ENCODE measurements around the gene RPRD1A. TPM values are rescaled to one million over a fixed set of nuclear protein-coding genes. Genes with fewer than 3 reads are reported as not detected.
"Not testable (repeated sequence)": the region's sequence is repeated elsewhere in the genome, so short reads cannot be mapped to it uniquely, and the experiment has no call there.

RPRD1A gene
- total RNA-seq, 2 experiments from 2014 or later, result 25.9 to 29.6 TPM

- Mint-ChIP-seq H3K27me3 (no peaks in the 10 kb centered on the region), H3K4me1 (ENCODE audit: low read depth) (no peaks in the 10 kb centered on the region), H3K4me3 (no peak overlapping the region), H3K36me3 (peaks cover 36% of the 10 kb centered on the region), H3K9me3 (no peaks in the 10 kb centered on the region), H3K27ac (no peak overlapping the region)
- intact Hi-C loops (cut with micrococcal nuclease), result no loop called here
- DNase-seq, result no peak
- ChIA-PET CTCF (no interaction called here), POLR2A (interaction anchor here (1.0 kb wide), 1 partner anchor 10 kb away, joined by 3 read pairs; the partner anchor contains the start of gene RMP24)
Observed at GRCh38 chr18:35982409-35983114, 84.8 kb downstream of the RPRD1A start.

- Mint-ChIP-seq H3K36me3 (peaks cover 53% of the 10 kb centered on the region), H3K4me3 (no peak overlapping the region), H3K9me3 (no peaks in the 10 kb centered on the region), H3K4me1 (ENCODE audit: low read depth) (peaks cover 14% of the 10 kb centered on the region), H3K27me3 (no peaks in the 10 kb centered on the region), H3K27ac (no peak overlapping the region)
- ChIA-PET CTCF (no interaction called here), POLR2A (no interaction called here)
- intact Hi-C loops (cut with micrococcal nuclease), result loop anchor here (10.0 kb wide), 1 partner anchor 934 kb away; the partner anchor contains the start of gene MAPRE2
- no peak for DNase-seq
Observed at GRCh38 chr18:35979112-35979511, 88.2 kb downstream of the RPRD1A start.

GRCh38 chr18:35974181-35974580, 93.2 kb downstream of the RPRD1A start:
- H3K36me3 Mint-ChIP-seq, result peaks cover 43% of the 10 kb centered on the region
- H3K27ac Mint-ChIP-seq, result peak overlapping the region; percentile 69
- no peaks in the 10 kb centered on the region for H3K27me3 Mint-ChIP-seq
- POLR2A ChIA-PET, result no interaction called here
- CTCF ChIA-PET, result interaction anchor here (1.1 kb wide), 1 partner anchor 24 kb away, joined by 5 read pairs; no protein-coding TSS in a partner anchor
- H3K9me3 Mint-ChIP-seq, result no peaks in the 10 kb centered on the region
- H3K4me1 Mint-ChIP-seq (ENCODE audit: low read depth), result peaks cover 41% of the 10 kb centered on the region
- DNase-seq, result no peak
- intact Hi-C loops (cut with micrococcal nuclease), result loop anchor here (5.0 to 10.0 kb wide), 3 partner anchors 392 to 929 kb away; partner anchors contain the start of genes GALNT1 and MAPRE2
- H3K4me3 Mint-ChIP-seq, result peak overlapping the region; percentile 95

- ChIA-PET CTCF (interaction anchor here (1.1 kb wide), 1 partner anchor 23 kb away, joined by 5 read pairs; no protein-coding TSS in a partner anchor), POLR2A (no interaction called here)
- Mint-ChIP-seq H3K9me3 (no peaks in the 10 kb centered on the region), H3K4me1 (ENCODE audit: low read depth) (peaks cover 44% of the 10 kb centered on the region), H3K4me3 (peak overlapping the region; percentile 95), H3K27ac (peak overlapping the region; percentile 98), H3K27me3 (no peaks in the 10 kb centered on the region), H3K36me3 (peaks cover 39% of the 10 kb centered on the region)
- intact Hi-C loops (cut with micrococcal nuclease), result loop anchor here (2.0 to 10.0 kb wide), 6 partner anchors 357 to 995 kb away; partner anchors contain the start of genes GALNT1, MAPRE2 and ZNF397
- DNase-seq, result no peak
Observed at GRCh38 chr18:35973650-35974049, 93.7 kb downstream of the RPRD1A start.

- peaks cover 50% of the 10 kb centered on the region for H3K4me1 Mint-ChIP-seq (ENCODE audit: low read depth)
- peaks cover 26% of the 10 kb centered on the region for H3K36me3 Mint-ChIP-seq
- H3K9me3 Mint-ChIP-seq, result no peaks in the 10 kb centered on the region
- ChIA-PET POLR2A (interaction anchor here (0.5 to 1.4 kb wide), 7 partner anchors 10 to 628 kb away, joined by 3 to 8 read pairs (median 5); partner anchors contain the start of genes INO80C, RPRD1A, SLC39A6 and ZNF24), CTCF (interaction anchor here (0.6 to 1.2 kb wide), 3 partner anchors 22 to 966 kb away, joined by 3 to 5 read pairs (median 3); no protein-coding TSS in a partner anchor)
- H3K4me3 Mint-ChIP-seq, result peak within 1 kb of the TSS; percentile 95
- peak; percentile 97 for DNase-seq
- no peaks in the 10 kb centered on the region for H3K27me3 Mint-ChIP-seq
- H3K27ac Mint-ChIP-seq, result peak within 1 kb of the TSS; percentile 98
- intact Hi-C loops (cut with micrococcal nuclease), result loop anchor here (1.0 to 10.0 kb wide), 11 partner anchors 95 to 994 kb away; partner anchors contain the start of genes ELP2, GALNT1, INO80C and MAPRE2
Observed at GRCh38 chr18:35972197-35973000, 95.0 kb downstream of the RPRD1A start, which contains the start of gene RMP24. Gene RMP24, plus strand, starts transcription at chr18:35972679.

GRCh38 chr18:35971661-35972196, 95.6 kb downstream of the RPRD1A start:
- Mint-ChIP-seq H3K9me3 (no peaks in the 10 kb centered on the region), H3K4me3 (peak overlapping the region; percentile 95), H3K27ac (peak overlapping the region; percentile 98), H3K4me1 (ENCODE audit: low read depth) (peaks cover 50% of the 10 kb centered on the region), H3K36me3 (peaks cover 23% of the 10 kb centered on the region), H3K27me3 (no peaks in the 10 kb centered on the region)
- intact Hi-C loops (cut with micrococcal nuclease), result loop anchor here (1.0 to 10.0 kb wide), 12 partner anchors 96 to 993 kb away; partner anchors contain the start of genes ELP2, GALNT1, INO80C and MAPRE2
- ChIA-PET POLR2A (interaction anchor here (0.5 to 1.4 kb wide), 7 partner anchors 11 to 627 kb away, joined by 3 to 8 read pairs (median 5); partner anchors contain the start of genes INO80C, RPRD1A, SLC39A6 and ZNF24), CTCF (interaction anchor here (0.6 to 1.2 kb wide), 2 partner anchors 21 to 965 kb away, joined by 3 to 5 read pairs; no protein-coding TSS in a partner anchor)
- no peak for DNase-seq

GRCh38 chr18:35969676-35970075, 97.7 kb downstream of the RPRD1A start:
- H3K27ac Mint-ChIP-seq, result peak overlapping the region; percentile 92
- H3K27me3 Mint-ChIP-seq, result no peaks in the 10 kb centered on the region
- no peaks in the 10 kb centered on the region for H3K9me3 Mint-ChIP-seq
- ChIA-PET POLR2A (no interaction called here), CTCF (interaction anchor here (0.9 to 1.3 kb wide), 2 partner anchors 19 to 48 kb away, joined by 3 to 4 read pairs; no protein-coding TSS in a partner anchor)
- H3K4me1 Mint-ChIP-seq (ENCODE audit: low read depth), result peaks cover 44% of the 10 kb centered on the region
- H3K4me3 Mint-ChIP-seq, result no peak overlapping the region
- DNase-seq, result no peak
- peaks cover 11% of the 10 kb centered on the region for H3K36me3 Mint-ChIP-seq
- intact Hi-C loops (cut with micrococcal nuclease), result loop anchor here (5.0 to 10.0 kb wide), 3 partner anchors 387 to 925 kb away; partner anchors contain the start of genes GALNT1 and MAPRE2

- ChIA-PET CTCF (no interaction called here), POLR2A (no interaction called here)
- DNase-seq, result no peak
- Mint-ChIP-seq H3K27me3 (no peaks in the 10 kb centered on the region), H3K4me1 (ENCODE audit: low read depth) (peaks cover 39% of the 10 kb centered on the region), H3K4me3 (no peak overlapping the region), H3K9me3 (no peaks in the 10 kb centered on the region), H3K36me3 (peaks cover 7% of the 10 kb centered on the region), H3K27ac (no peak overlapping the region)
- intact Hi-C loops (cut with micrococcal nuclease), result no loop called here
Observed at GRCh38 chr18:35968278-35968880, 99.0 kb downstream of the RPRD1A start.

- POLR2A ChIA-PET; H3K36me3 Mint-ChIP-seq; H3K27ac Mint-ChIP-seq; H3K4me3 Mint-ChIP-seq; intact Hi-C loops (cut with micrococcal nuclease); H3K9me3 Mint-ChIP-seq; DNase-seq; H3K27me3 Mint-ChIP-seq: not testable (repeated sequence)
- CTCF ChIA-PET, result interaction anchor here (0.9 kb wide), 1 partner anchor 18 kb away, joined by 3 read pairs; no protein-coding TSS in a partner anchor
- H3K4me1 Mint-ChIP-seq (ENCODE audit: low read depth), result peaks cover 35% of the 10 kb centered on the region
Observed at GRCh38 chr18:35967866-35968265, 99.5 kb downstream of the RPRD1A start.

- H3K27ac Mint-ChIP-seq, result peak overlapping the region; percentile 68
- H3K36me3 Mint-ChIP-seq, result no peaks in the 10 kb centered on the region
- no peaks in the 10 kb centered on the region for H3K27me3 Mint-ChIP-seq
- CTCF ChIA-PET, result no interaction called here
- DNase-seq, result no peak
- H3K9me3 Mint-ChIP-seq, result no peaks in the 10 kb centered on the region
- intact Hi-C loops (cut with micrococcal nuclease), result no loop called here
- H3K4me1 Mint-ChIP-seq (ENCODE audit: low read depth), result peaks cover 19% of the 10 kb centered on the region
- no peak overlapping the region for H3K4me3 Mint-ChIP-seq
- POLR2A ChIA-PET, result no interaction called here
Observed at GRCh38 chr18:35964319-35964718, 103.0 kb downstream of the RPRD1A start.

GRCh38 chr18:35962320-35962719, 105.0 kb downstream of the RPRD1A start:
- no peaks in the 10 kb centered on the region for H3K36me3 Mint-ChIP-seq
- H3K4me3 Mint-ChIP-seq, result no peak overlapping the region
- ChIA-PET POLR2A (no interaction called here), CTCF (no interaction called here)
- no peak overlapping the region for H3K27ac Mint-ChIP-seq
- intact Hi-C loops (cut with micrococcal nuclease), result no loop called here
- peaks cover 3% of the 10 kb centered on the region for H3K27me3 Mint-ChIP-seq
- peaks cover 10% of the 10 kb centered on the region for H3K4me1 Mint-ChIP-seq (ENCODE audit: low read depth)
- DNase-seq, result no peak
- H3K9me3 Mint-ChIP-seq, result no peaks in the 10 kb centered on the region
